Measurements from ENCODE around the gene OR52B6.
"Not testable (repeated sequence)": the region's sequence is repeated elsewhere in the genome, so short reads cannot be mapped to it uniquely, and the experiment has no call there.

- TF ChIP-seq CTCF, POLR2AphosphoS5, EP300 (IDR thresholded peaks at IDR 0.05): not testable (repeated sequence)
These were observed 9.2 kb downstream of the OR52B6 start for GRCh38 chr11:5589906-5590305.

Data from sigmoid colon (tissue), 4 donors.